ENCODE measurements around the gene SEMA4D.

SEMA4D gene

DNA sequence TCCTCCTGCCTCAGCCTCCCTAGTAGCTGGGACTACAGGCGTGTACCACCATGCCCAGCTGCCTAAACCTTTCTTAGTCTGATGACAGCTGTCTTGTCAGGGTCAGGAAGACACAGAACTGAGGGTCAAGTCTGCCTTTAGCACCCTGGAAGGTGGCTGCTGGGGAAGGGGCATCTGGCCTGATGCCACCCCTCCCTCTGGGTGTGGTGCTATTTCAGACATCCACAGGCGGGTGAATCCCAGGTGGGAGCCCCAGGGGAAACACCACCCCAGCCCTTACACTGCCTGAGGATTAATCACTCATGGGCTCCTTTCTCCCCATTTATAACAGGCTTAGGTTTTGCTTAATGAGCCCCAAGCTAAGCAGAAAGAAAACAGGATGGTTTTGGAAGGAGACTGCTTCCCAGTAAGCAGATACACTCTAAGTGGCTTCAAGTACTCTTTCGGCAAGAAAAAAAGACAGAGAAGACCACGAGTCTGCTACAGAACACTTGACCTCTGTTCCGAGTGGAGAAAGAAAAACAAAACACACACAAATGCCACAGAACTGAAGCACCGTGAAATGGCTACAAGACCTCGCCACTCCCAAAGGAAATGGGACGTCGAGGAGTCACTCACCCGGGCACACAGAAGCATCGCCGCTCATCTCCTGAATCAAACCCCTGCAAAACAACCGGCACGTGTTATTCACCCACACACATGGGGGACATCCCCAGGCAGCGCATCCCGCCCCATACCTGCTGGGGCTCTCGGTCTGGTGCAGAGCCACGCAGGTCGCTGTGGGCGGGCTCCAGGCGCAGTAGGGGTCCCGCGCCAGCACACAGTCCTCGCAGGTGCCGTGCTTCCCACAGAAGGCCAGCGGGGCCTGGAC, 117.2 kb downstream of the SEMA4D start:
- no peak overlapping the region for H3K4me3 ChIP-seq (ENCODE audit: low read depth, low read length)

DNA sequence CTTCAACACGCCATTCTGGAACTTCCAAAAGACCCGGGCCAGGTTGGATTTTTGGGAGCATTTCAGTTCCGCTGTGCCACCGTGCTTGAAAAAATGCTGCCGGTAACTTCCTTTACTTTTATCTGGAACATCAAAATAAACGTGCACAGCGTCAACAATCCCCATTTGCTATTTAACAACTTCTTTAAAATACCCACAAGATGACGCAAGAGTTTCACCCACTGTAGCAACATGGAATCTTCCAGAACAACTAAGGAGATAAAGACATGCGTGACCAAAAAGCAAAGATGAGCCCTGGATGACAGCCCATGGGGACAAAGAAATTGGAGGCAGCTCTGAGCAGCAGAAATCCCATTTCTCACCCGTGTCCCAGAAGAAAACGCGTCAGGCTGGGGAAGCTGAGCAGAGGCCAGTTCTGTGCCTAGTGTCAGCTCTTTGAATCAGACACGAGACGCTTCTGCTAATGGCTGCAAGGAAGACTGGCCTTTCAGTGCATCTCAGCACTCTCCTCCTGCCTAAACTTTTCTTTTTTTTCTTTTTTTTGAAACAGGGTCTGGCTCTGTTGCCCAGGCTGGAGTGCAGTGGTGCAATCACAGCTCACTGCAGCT, 118.3 kb downstream of the SEMA4D start:
- no peak overlapping the region for H3K4me3 ChIP-seq (ENCODE audit: low read depth, low read length)
- TF ChIP-seq, protein P1, sequence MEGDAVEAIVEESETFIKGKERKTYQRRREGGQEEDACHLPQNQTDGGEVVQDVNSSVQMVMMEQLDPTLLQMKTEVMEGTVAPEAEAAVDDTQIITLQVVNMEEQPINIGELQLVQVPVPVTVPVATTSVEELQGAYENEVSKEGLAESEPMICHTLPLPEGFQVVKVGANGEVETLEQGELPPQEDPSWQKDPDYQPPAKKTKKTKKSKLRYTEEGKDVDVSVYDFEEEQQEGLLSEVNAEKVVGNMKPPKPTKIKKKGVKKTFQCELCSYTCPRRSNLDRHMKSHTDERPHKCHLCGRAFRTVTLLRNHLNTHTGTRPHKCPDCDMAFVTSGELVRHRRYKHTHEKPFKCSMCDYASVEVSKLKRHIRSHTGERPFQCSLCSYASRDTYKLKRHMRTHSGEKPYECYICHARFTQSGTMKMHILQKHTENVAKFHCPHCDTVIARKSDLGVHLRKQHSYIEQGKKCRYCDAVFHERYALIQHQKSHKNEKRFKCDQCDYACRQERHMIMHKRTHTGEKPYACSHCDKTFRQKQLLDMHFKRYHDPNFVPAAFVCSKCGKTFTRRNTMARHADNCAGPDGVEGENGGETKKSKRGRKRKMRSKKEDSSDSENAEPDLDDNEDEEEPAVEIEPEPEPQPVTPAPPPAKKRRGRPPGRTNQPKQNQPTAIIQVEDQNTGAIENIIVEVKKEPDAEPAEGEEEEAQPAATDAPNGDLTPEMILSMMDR (IDR thresholded peaks at IDR 0.05; ENCODE audit: low read depth, low read length) = no peak

More for the DNA sequence above, 117.2 kb downstream of the SEMA4D start:
- TF ChIP-seq, protein P1 (IDR thresholded peaks at IDR 0.05; ENCODE audit: low read depth, low read length) = no peak

DNA sequence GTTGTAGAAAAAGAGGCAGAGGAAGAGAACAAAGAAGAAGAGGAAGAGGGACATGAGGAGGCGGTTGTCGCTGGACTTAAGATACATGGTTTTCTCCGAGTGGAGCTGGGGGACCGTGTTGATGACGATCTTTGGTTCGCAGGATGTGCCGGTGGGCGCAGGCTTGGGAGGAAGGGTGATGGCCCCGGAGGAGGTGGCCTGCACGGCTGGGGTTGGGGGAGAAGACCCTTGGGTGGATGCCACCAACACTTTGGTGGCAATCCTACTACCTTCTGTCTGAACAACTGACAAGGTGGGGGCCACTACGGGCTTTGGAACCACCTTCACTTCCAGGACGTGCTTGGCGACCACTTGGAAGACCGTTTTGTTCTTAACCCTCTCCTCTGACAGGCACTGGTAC, 118.9 kb downstream of the SEMA4D start:
- H3K4me3 ChIP-seq (ENCODE audit: low read depth, low read length) = no peak overlapping the region
- TF ChIP-seq, protein P1 (IDR thresholded peaks at IDR 0.05; ENCODE audit: low read depth, low read length) = no peak

DNA sequence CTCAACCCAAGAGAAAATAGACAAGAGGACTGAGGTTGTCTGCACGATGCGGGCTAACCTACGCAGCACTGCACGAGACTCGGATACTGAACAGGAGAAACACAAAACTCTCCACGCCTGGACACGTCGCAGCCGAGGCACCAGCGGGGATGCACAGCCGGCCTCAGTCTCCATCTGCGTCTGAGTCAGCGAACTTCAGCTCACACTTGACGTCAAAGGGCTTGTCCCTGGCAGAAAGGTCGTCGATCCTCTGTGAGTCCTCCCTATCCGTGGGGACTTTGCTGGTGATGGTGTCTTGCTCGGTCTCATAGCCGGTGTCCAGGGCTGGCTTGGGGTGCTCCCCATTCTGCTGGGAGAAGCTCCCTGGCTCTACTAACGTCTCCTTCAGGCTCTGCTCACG, 119.4 kb downstream of the SEMA4D start:
- H3K4me3 ChIP-seq (ENCODE audit: low read depth, low read length) = no peak overlapping the region
- TF ChIP-seq, protein P1 (IDR thresholded peaks at IDR 0.05; ENCODE audit: low read depth, low read length) = no peak

DNA sequence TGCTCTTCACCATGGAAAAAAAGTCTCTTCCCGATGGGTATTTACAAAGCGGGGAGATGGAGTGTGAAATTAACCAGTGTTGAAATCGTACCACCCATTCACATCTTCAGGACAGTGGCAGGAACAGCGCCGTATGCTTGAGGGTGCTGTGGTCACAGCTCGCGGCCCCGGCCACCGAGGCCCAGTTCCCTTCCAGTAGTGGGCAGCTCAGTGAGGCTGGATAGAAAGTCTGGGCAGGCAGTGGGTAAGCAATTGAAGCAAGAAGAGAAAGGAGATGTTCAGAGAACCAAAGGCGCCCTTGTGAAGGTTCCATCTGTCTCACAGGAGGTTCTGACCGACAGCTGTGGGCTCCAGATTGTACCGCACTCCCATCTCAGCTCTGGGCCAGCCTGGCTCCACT, 120.5 kb downstream of the SEMA4D start:
- TF ChIP-seq, protein P1 (IDR thresholded peaks at IDR 0.05; ENCODE audit: low read depth, low read length) = no peak
- H3K4me3 ChIP-seq (ENCODE audit: low read depth, low read length) = no peak overlapping the region

DNA sequence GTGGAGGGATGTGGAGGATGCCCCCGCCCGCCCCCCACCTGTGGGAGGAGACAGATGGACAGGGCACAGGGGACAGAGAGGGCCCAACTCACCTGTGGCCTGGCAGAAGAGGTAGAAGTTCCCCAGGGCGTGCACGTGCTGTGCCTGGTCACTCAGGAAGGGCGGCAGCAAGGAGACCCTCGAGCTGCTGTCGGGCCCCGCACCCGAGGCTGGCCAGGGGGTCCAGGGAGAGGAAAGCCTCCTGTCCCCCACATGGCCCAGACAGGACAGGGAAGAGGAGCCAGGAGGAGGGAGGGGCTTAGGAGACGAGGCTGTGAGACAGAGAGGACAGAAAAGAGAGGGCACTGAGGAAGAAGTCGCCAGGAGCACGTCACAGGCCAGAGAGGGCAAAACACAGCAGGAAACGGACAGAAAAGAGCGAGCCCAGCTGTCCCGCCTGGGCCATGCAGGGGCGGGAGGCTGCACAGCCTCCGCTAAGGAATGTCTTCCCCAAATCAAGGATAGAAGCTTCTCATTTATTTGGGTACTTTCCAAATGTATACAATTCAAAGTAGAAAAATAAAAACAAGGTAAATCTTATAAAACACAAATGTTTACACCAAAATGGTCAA, 121.1 kb downstream of the SEMA4D start:
- TF ChIP-seq, protein P1 (IDR thresholded peaks at IDR 0.05; ENCODE audit: low read depth, low read length) = no peak
- no peak overlapping the region for H3K4me3 ChIP-seq (ENCODE audit: low read depth, low read length)

DNA sequence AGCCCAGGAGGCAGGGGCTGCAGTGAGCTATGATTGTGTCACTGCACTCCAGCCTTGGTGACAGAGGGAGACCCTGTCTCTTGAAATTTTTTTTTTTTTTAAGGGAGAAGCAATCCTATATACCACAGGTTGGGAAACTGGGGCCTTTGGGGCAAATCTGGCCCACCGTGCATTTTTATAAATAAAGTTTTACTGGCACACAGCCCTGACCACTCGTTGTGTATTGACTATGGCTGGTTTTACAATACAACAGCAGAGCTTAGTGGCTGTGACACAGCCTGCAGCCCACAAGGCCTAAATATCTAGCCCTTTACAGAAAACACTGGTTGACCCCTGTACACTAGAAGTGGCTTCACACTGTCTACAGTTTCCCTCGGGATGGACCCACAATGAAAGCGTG, 121.6 kb downstream of the SEMA4D start:
- TF ChIP-seq, protein P1 (IDR thresholded peaks at IDR 0.05; ENCODE audit: low read depth, low read length) = no peak
- no peak overlapping the region for H3K4me3 ChIP-seq (ENCODE audit: low read depth, low read length)

Measured in WI38 (cell line).